HFFc6 (cell line): ENCODE data around the gene TCERG1L. TPM values are rescaled to one million over a fixed set of nuclear protein-coding genes. Genes with fewer than 3 reads are reported as not detected.

ENCODE experiments used
- DNase-seq: peaks from one replicate; pipeline ENCODE4 v3.0.0-alpha.2; 2018
- H3K27ac Mint-ChIP-seq: 2 replicates; pipeline ENCODE4 v1.8.0; 2020; ENCODE audit warnings: mild to moderate bottlenecking, mixed read lengths
- H3K27me3 Mint-ChIP-seq: 2 replicates; pipeline ENCODE4 v1.8.0; 2021; ENCODE audit warnings: mild to moderate bottlenecking, moderate library complexity, mixed read lengths; ENCODE audit not compliant: insufficient read depth
- H3K36me3 Mint-ChIP-seq: 2 replicates; pipeline ENCODE4 v1.8.0; 2021; ENCODE audit warnings: low read depth, mixed read lengths
- H3K4me1 Mint-ChIP-seq: 2 replicates; pipeline ENCODE4 v1.8.0; 2020; ENCODE audit warnings: low read depth, mixed read lengths
- H3K4me3 Mint-ChIP-seq: 2 replicates; pipeline ENCODE4 v1.8.0; 2020; ENCODE audit warnings: mild to moderate bottlenecking, moderate library complexity, mixed read lengths
- H3K9me3 Mint-ChIP-seq: 2 replicates; pipeline ENCODE4 v1.8.0; 2020; ENCODE audit warnings: mild to moderate bottlenecking, mixed read lengths
- CTCF ChIP-seq: fragments of 200-600 bp; sonication (generic); IDR thresholded peaks from 2 replicates; pipeline ENCODE4 v1.5.0; 2021; ENCODE audit warnings: antibody characterized with exemption, mild to moderate bottlenecking
- total RNA-seq, 6 experiments: library from RNA; stranded (reverse); fragmentation: NEBNext Ultra II Directional; extraction: Animal tissue kit (Norgen Biotek cat#: 25700); gene quantifications; 2 replicates in 1 of 6; 3 replicates in 5 of 6; pipeline ENCODE4 v1.2.3, GENCODE V29; 2021

TCERG1L gene
- total RNA-seq, 6 experiments from 2014 or later = 0.09 TPM; not detected in 5

DNA sequence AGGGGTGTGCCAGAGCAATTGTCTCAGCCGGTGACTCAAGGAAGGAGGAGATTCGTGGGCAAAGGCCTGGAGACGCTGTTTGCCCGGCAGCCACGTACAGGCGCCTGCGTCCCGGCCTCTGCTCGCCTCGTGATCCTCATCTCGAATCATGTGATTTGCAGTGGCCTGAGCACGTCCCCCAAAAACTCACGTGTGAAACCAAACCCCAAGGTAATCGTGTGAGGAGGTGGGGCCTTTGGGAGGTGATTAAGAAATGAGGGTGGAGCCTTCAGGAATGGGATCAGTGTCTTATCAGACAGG lies 226.8 kb downstream of the TCERG1L start:
- no peak for DNase-seq
- TF ChIP-seq CTCF = no peak
- Mint-ChIP-seq H3K27ac (no peak overlapping the region), H3K27me3 (peaks cover 5% of the 10 kb centered on the region; the same call in 1 of the 2 replicates), H3K36me3 (peaks cover 4% of the 10 kb centered on the region), H3K4me1 (no peaks in the 10 kb centered on the region), H3K4me3 (no peak overlapping the region), H3K9me3 (peaks cover 78% of the 10 kb centered on the region)

DNA sequence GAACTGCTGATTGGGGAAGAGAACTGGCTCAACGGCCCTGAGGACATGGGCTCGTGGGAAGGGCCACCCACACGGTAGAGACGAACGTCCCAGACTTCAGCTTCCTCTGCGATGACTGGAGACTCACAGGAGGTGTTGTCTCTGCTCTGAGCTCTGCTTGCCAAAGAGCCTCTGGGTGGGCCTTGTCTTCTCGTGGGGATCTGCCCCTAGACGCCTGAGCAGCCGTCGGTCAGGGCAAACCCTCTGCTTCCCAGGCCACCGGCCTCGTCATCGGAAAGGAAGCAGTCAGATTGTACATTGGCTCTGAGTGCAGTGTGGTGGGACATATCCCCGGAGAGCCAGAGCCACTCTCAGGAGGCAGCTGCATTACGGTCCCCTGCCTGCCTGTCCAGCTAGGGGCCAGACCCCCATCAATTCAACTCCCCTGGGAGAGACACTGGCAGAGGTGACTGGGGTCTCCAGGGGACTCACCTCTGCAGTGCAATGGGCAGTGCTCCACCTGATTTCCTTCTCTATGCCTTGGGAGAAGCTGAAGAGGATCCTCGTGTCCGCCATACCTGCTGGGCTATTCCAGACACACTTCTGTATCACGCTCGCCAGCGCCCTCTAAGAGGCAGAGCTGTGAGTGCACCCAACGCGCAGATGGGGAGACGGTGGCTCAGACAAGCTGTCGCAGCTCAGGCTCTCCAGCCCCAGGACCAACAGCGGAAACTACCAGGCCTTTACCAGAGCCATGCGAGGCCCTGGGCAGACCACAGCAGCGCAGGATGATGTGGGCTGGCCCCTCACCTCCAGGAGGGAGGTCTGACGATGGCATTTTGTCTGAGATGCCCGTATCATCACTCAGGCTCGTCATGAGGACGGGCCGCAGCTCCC lies 227.4 kb downstream of the TCERG1L start:
- Mint-ChIP-seq H3K27me3 (peaks cover 5% of the 10 kb centered on the region; the same call in 1 of the 2 replicates), H3K27ac (no peak overlapping the region), H3K36me3 (peaks cover 4% of the 10 kb centered on the region), H3K4me1 (no peaks in the 10 kb centered on the region), H3K4me3 (no peak overlapping the region), H3K9me3 (peaks cover 78% of the 10 kb centered on the region)
- no peak for TF ChIP-seq CTCF
- no peak for DNase-seq

DNA sequence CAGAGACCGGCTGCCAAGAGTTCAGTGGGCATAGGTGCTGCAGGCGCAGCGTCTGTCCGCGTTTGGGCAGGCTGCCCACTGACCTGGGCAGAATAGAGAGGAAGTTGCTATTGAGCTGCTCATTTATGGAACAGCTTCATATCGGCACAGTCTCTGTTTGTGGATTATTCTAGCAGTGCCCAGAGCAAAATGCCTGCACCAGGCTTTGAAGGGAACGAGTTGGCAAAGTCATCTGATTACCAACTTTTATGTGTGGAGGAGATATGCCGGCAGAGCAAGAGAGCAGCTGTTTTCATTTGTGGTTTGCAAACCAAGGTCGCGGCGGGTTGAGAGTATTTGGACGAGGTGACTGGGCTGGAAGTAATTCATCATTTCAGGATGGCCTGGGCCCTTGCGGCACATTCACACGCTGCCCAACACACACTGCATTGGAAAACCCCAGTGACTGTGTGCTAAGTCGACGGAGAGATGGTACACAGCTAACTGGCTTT lies 228.5 kb downstream of the TCERG1L start:
- DNase-seq = no peak
- Mint-ChIP-seq H3K4me3 (no peak overlapping the region), H3K27ac (no peak overlapping the region), H3K9me3 (peaks cover 76% of the 10 kb centered on the region), H3K36me3 (peaks cover 4% of the 10 kb centered on the region), H3K4me1 (no peaks in the 10 kb centered on the region), H3K27me3 (peaks cover 5% of the 10 kb centered on the region; the same call in 1 of the 2 replicates)
- TF ChIP-seq CTCF = no peak

DNA sequence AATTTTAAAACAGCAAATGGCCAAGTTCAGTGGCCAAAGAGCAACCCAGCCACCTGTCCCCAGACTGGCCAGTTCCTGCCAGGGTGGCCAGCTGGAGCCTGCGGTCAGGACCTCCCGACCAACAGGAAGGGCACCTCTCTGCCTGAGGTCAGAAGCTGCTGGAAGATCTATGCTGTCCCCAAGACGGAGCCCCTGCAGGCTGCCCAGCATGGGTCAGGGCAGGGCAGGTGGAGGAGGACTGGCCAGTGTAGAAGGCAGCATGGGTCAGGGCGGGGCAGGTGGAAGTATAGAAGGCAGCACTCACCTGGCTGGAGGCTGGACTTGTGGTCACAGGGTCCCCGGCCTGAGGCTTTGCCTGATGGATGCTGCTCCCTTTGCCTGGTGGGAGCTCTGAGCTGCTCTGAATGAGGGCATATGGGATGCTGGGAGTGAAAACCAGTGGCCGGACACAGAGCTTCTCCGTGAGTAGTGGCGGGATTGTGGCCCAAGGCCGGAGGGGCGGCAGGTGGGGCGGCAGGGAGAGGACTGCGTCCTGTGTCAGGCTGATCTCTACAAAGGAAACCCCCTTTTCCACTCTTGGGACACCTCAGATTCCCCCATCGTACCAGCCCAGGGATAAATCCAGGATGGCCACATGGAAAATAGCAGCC lies 229.2 kb downstream of the TCERG1L start:
- H3K9me3 Mint-ChIP-seq = peaks cover 72% of the 10 kb centered on the region
- H3K4me1 Mint-ChIP-seq = no peaks in the 10 kb centered on the region
- H3K27me3 Mint-ChIP-seq = peaks cover 5% of the 10 kb centered on the region; the same call in 1 of the 2 replicates
- no peak for DNase-seq
- TF ChIP-seq CTCF = no peak
- H3K36me3 Mint-ChIP-seq = peaks cover 4% of the 10 kb centered on the region
- H3K4me3 Mint-ChIP-seq = no peak overlapping the region
- H3K27ac Mint-ChIP-seq = no peak overlapping the region

- Mint-ChIP-seq H3K4me3 (no peak overlapping the region), H3K36me3 (peaks cover 4% of the 10 kb centered on the region), H3K4me1 (no peaks in the 10 kb centered on the region), H3K9me3 (peaks cover 68% of the 10 kb centered on the region), H3K27me3 (peaks cover 5% of the 10 kb centered on the region; the same call in 1 of the 2 replicates), H3K27ac (no peak overlapping the region)
- no peak for DNase-seq
- no peak for TF ChIP-seq CTCF
Measured at GRCh38 chr10:131081786-131082185, 229.7 kb downstream of the TCERG1L start.
